PC-3 (cell line): ENCODE data around the gene CIP2A.

Experiments
- CTCF ChIP-seq: fragments of 300-600 bp; sonication (generic); conservative IDR thresholded peaks from 2 replicates; pipeline ENCODE4 v1.5.1; 2017; ENCODE audit warnings: antibody characterized with exemption, low read depth, mild to moderate bottlenecking, low read length
- EZH2 ChIP-seq: fragments of 300-600 bp; sonication (generic); IDR thresholded peaks from one replicate; pipeline ENCODE4 v1.6.1; 2017; ENCODE audit warnings: antibody characterized with exemption, mild to moderate bottlenecking, low read length; ENCODE audit not compliant: unreplicated experiment
- EZH2phosphoT487 ChIP-seq: fragments of 300-600 bp; sonication (generic); IDR thresholded peaks from 2 replicates; pipeline ENCODE4 v1.6.1; 2018; ENCODE audit warnings: mild to moderate bottlenecking, antibody characterized with exemption, low read length, borderline replicate concordance

GRCh38 chr3:108605491-108605890, 16.3 kb upstream of the CIP2A start:
- no peak for TF ChIP-seq CTCF
- no peak for TF ChIP-seq EZH2
- TF ChIP-seq EZH2phosphoT487, result no peak
